Effector CD8-positive, alpha-beta T cell (primary cell): Measurements from ENCODE around the gene CRISPLD2.
"Not testable (repeated sequence)": the region's sequence is repeated elsewhere in the genome, so short reads cannot be mapped to it uniquely, and the experiment has no call there.

Experiments
- DNase-seq: peaks from one replicate; lab custom pipeline; 2025; lab: John Stamatoyannopoulos, UW

The CRISPLD2 gene

DNA sequence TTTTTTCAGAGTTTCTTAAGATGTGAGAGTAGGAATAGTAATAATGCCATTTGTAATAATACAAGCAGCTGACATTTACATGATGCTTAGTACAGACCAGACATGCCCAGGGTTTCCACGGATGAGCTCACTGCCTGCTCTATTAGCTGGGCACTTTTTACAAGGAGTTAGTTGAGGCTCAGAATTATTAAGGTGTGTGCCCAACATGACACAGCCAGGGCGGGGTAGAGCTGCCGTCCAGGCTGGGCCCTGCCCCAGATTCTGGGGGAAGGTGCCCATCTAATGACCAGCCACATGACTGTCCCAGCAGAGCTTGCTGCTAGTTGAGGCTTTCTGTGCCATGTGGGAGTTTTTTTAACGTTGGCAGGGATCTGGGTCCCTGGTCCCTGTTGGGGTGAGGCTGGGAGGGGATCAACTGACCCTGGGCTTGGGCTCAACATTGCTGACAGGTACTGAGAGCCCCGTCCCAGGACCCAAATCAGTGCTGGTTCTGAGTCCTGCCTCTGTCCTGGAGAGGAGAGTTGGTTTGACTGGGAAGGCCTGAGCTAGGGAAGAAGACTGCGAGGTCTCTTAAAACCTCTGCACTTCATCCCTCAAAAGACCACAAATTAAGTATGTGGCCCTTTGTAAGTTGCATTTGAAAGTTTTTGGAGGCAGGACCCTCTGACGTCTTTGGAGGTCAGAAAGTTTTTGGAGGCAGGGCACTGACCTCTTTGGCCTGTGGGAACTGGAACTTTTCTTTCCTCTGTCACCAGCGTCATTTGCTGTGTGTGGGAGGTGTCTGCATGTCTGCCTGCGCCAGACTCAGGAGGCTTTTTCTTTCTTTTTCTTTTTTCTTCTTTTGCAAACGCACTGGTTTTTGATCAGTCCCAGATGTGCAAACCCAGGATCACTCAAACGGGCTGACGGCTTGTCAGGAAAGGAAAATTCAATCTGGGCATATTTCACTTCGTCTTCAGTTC, 2.2 kb downstream of the CRISPLD2 start:
- no peak for DNase-seq

DNA sequence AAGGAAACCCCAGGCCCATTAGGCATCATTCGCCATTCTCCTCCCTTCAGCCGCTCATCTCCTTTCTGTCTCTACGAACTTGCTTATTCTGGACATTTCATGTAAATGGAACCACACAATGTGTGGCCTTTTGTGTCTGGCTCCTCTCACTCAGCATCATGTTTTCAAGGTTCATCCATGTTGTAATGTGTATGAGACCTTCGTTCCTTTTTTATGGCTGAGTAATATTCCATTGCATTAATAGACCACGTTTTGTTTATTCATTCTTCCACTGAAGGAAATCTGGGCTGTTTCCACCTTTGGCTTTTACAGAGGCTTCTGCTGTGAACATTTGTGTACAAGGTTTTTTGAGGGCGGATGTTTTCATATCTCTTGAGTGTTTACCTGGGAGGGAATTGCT, 3.2 kb downstream of the CRISPLD2 start:
- DNase-seq: no peak

DNA sequence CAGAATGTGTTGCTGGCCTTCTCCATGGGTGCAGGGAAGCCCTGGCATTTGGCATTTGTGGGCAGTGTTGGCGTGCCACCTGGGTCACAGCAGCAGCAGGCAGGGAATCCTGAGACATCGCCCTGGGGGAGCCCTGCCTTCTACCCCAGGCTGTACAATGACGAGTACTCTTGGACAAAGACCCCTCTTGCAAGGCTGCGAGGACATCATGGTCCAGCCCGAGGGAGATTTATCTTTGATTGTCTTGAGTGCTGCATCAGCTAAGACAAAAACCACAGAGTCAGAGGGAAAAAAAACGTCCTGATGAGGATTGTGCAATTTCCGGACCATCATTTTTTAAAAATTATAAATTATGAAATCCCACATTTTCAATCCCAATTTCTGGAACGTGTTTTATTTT, 3.7 kb downstream of the CRISPLD2 start:
- DNase-seq: no peak

DNA sequence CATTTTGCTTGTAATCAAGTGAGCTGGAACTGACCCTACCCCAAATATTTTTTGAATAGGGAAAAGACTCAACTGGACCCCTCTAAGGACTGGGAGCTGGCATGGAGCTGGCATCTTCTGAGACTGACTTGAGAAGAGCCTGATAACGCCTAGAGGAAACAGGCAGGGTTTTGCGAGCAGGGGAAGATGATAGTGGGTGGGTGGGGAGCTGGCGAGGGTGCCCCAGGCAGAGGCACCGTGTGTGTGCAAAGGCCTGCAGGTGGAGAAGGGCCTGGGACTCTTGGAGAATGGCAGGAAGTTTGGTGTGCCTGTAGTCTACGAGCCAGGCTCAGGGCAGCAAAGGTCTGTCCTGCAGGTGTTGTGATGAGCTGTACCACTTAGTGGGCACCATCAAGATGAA, 4.1 kb downstream of the CRISPLD2 start:
- DNase-seq: no peak

DNA sequence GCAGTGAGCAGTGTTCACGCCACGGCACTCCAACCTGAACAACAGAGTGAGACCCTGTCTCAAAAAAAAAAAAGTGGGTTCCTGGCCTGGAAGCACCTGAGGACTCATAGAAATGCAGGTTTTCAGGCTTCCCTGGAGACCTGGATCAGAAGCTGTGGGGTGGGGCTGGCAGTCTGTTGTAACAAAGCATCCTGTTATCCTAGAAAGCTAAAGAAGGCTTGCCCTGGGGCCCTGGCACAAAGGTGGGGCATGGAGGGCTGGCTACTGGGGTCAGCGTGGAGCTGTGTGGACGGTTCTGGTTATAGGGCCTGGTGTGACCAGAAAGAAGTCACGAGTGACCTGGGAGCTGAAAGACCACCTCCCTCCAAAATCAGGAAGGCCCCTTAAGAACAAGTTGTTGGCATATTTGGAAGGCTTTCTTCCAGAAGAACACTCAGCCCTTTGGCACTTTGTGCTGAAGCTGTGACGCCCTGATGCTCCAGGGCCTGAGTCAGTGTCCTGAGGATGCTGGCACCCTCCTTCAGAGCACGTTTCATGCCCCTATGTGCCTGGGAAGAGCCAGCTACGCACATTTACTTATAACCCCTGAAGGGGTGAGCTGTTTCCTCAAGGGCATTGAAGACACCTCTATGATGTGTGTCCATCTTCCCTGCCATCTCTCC, 6.2 kb downstream of the CRISPLD2 start:
- DNase-seq: no peak

DNA sequence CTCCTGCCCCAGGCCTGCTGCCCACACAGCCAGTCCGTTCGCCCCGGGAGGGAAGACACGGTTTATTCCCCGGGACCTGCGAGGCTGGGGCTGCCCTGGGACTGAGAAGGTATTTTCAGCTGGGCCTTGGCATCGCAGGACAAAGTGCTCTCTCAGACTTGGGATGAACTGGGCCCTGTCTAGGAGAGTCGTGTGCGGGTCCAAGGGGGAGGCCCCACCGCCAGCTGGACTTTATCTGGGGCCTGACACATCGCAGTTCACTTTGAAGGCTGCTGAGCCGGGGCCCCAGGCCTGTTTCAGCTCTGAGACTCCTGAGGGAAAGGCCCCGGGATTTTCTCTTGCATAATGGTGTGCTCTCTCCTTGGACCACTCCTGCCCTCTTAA, 6.8 kb downstream of the CRISPLD2 start:
- DNase-seq: no peak

DNA sequence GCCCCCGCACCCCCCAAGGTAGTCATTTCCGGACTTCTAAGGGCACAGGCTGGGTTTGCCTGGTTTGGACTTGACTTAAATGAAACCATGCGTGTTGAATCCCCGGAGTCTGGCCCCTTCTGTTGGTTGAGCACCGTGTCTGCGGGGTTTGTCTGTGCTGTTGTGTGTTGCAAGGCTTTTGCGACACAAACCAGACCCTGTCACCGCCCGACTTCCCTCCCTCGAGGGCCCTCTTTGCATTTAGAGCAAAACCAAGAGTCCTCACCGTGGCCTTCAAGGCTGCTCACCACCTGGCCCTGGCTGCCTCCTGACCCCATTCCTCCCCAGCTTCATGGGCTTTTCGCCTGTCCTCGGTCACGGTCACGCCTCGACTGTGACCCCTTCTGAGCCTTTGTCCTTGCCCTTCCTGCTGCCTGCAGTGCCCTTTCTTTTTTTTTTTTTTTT, 7.4 kb downstream of the CRISPLD2 start:
- no peak for DNase-seq

DNA sequence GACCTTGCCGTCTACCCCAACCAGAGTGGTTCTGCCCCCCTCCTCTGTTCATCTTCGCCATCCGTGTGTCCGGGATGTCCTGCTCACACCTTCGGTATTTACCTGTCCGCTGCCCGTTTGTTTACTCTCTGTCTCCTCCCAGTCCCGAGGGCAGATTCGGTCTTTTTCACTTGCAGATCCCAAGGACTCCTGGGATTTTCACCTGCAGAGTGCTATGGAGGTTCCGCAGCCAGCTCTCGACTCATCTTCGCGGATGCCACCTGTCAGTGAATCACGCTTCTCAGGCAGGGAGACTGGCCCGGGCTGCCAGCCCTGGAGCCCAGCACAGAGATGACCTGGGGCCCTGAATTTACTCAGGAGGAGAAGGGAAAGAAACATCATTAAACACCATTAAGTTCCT, 8.1 kb downstream of the CRISPLD2 start:
- no peak for DNase-seq

DNA sequence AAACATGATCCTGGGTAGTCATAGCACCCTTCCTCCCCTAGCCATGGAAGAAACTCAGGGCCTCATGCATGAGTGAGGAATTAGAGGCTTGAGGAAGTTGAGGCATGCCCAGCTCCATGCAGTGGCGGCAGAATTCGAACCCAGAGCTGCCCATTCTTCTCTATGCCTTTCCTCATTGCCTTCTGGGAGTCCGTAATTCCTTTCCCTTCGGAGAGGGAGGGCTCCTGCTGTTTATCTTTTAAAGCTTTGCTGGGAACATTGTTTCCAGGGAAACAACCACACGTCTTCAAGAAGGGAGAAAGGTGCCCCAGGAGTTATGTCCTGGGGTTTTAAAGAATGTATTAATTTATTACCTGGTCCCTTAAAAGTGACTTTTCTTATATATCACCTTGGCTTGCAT, 8.5 kb downstream of the CRISPLD2 start:
- DNase-seq: no peak

DNA sequence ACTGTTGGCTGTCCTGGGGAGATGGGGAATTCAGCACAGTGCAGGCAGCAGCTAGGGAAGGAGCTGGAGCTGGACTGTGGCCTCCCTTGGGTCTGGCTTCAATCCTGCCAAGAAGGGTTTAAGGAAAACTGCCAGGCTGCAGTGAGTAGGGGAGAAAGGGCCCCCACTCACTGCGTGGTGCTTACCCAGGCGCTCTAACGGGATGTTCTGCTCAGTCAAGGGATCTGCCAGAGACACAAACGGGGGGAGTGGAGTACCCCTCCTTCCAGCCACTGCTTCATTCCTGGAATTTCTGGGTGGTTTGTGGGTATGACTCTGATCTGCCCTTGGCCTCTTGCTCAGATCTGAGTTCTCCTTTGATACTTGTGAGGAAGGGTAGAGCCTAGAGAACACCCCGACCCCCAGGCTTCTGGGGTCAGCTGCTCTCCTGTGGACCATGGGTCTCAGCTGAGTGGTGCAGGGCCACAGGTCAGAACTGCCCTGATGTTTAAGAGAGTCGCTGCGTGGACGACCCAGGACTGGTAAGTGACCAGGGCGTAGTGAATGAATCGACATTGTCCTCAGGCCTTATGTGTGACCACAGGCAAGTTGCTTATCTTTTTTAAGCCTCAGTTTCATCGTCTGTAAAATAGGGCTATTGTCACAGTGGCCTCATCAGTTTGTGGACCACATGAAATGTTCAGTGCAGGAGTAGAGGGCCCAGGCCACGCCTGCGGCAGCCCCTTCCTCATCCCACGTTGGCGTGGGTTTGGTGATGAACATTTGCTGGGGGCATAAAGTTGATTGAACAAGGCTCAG, 9.6 kb downstream of the CRISPLD2 start:
- no peak for DNase-seq

DNA sequence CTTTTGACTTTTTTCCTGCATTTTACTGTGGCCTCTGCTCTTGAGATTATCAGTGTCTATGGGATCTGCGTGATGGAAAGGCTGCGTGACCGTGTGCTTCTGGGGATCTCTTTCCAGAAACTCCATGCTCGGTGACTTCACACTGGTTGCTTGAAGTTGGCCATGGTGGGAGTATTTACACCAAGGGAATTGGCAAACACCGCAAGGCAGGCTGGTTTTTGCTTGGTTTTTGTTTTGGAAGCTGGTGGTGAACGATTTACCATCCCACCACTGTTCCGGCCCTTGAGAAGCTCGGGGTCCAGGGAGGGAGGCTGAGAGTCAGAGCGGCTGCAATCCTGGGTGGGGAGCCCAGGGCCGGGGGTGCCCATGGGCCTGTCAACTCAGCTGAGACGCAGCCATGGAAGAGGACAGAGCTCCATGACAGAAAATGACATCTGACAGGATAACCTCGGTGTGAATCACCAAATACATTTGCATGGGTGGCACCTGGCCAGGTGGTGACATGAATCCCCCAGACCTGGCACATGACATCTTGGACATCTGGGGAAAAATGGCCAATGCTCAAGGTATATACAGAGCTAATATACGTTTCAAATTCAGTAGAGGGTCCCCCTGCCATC, 11.1 kb downstream of the CRISPLD2 start:
- DNase-seq: no peak

DNA sequence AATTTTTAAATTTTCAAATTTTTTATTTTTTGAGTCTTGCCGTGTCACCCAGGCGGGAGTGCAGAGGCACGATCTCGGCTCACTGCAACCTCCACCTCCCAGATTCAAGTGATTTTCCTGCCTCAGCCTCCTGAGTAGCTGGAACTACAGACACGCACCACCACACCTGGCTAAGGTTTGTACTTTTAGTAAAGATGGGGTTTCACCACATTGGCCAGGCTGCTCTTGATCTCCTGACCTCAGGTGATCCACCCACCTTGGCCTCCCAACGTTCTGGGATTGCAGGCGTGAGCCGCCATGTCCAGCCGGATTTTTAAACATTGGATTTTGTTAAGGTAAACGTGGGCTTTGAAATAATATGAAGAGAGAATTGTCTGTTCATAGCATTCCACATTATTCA, 11.9 kb downstream of the CRISPLD2 start:
- not testable (repeated sequence) for DNase-seq

DNA sequence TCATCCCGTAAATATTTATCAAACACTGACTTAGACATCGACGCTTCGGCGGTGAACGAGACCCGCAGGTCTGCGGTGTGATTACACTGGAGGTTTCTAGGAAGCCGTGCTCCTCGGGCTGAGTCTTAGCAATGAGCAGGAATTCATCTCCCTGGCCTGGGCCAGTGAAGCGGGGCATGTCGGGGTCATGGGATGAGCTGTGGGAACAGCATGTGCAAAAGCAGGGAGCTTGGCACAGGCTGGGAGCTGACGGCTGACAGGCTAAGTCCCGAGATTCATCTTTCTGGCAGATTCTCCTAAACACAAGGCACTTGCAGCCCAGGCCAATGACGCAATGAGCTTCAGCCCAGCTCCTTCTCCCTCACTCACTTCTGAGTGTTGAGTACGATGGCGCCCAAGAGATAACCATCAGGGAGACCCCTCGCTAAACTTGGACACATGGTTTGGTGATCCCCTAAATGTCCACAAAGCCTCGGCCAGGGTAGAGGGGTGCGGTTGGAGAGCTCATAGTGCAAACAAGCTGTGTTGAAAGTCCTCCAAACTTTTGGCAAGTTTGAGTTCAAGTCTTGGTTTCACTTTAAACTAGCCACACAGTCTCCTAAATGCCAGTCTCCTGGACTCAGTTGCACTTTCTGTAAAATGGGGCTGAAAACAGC, 12.8 kb downstream of the CRISPLD2 start:
- no peak for DNase-seq

DNA sequence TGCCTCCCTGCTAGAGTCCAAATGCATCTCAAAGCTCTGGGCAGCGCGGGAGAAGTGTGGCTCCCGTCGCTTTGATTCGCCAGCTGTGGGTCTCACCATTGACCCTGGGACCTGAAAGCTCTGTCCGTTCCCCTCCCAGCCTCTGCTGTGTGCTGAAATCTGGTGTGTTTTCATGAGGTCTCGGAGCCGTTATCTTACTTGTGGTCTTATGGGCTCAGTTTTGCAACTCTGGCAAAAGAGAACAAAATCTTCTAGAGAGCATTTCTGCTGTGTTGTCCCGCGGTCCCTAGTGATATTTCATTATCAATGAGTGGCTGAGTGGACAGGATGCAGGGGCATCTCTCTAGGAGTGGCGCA, 13.3 kb downstream of the CRISPLD2 start:
- DNase-seq: no peak

DNA sequence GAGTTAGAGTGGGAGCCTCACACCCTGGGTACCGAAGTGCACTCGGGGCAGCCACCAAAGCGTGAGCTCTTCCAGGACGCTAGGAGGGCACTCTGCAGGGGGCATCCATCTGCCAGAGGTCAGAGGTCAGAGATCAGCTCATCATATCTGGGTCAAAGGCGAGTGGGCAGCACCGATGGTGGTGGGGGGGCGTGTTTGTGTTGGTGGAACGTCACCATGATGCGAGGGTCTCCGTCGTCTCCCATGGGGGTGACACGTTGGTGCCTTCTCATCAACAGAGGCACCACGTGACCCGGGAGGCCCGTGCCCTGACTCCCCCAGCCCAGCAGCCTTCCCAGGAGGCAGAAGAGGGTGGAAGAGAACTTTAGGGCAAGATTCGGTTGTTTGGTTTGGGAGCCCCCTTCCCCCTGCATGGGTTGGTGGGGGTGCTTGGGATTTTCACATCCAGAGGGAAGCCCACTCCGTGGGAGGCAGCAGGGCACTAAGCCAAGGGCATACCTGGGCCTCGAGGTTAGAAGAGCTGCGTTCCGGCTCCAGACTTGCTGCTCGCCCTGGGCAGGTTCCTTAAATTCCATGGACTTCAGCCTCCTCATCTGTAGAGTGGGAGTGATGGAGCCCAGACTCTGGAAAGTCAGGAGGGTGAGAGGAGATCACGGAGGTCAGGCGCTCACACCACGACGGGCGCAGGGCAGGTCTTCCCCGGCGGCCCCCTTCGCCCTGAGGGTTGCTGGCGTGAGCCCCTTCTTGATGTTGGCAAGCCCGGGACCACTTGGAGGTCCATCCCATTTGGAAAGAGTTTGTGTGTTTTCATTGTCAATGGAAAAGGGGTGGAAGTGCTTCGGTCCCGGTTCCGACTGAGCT, 14.0 kb downstream of the CRISPLD2 start:
- no peak for DNase-seq

DNA sequence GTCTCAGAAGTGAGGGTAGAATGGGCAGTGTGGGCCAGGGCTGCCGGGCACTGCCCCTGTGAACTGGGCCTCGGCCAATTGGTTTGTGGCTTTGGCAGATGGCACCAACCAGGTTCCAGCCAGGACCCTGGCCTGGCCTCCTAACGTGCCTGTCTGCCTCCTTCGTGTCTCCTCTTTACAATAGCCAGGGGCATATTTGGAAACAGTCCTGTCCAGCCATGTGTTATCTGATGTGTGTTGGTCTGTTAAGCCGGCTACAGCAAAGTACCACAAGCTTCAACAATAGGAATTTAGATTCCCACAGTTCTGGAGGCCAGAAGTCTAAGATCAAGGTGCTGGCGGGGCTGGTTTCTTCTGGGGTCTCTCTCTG, 14.6 kb downstream of the CRISPLD2 start:
- no peak for DNase-seq

DNA sequence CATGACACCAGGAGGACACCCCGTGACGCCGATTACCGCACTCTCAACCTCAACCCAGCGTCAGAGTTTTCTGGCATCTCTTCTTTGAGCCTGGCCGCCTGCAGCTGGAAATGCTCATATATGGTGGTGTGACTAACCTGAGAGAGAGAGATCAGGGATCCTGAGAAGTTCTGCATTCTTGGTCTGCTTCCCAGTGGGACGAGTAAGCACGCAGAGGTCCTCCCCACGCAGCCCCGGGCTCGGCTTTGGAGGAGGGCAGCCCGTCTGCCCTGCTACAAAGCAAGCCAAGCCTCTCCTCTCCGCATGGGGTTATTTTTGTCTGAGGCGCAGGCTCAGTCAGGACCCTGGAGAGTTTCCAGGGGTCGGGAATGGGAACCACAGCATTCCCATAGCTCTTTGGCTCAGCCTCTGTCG, 16.5 kb downstream of the CRISPLD2 start:
- DNase-seq: no peak

DNA sequence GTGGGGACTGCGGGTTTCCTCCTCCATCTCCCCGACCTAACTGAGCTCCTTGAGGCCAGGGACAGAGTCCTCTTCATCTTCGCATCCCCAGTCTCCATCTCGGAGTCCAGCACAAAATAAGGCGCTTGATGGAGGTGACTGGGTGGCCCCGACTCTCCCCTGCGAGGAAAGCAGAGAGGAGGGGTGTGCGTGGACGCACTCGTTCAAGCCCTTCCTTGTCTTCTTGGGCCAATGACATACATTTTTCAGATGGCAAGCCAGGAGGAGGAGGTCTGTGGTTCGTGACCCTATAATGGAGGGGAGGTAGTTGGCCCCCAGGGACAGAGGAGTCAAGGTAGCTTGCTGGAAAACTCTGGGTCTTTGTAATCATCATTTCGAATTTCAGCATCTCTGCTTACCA, 17.2 kb downstream of the CRISPLD2 start:
- no peak for DNase-seq

DNA sequence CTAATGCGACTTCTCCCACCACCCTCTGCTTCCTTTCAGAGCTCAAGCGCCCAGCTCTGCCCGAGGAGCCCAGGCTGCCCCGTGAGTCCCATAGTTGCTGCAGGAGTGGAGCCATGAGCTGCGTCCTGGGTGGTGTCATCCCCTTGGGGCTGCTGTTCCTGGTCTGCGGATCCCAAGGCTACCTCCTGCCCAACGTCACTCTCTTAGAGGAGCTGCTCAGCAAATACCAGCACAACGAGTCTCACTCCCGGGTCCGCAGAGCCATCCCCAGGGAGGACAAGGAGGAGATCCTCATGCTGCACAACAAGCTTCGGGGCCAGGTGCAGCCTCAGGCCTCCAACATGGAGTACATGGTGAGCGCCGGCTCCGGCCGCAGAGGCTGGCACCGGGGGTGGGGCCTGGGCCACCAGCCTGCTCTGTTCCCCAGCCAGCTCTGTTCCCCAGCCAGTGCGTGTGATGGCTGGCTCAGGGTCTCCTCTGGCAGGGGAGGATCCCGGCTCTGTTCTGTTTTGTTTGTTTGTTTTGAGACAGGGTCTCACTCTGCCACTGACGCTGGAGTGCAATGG, 18.7 kb downstream of the CRISPLD2 start:
- no peak for DNase-seq

DNA sequence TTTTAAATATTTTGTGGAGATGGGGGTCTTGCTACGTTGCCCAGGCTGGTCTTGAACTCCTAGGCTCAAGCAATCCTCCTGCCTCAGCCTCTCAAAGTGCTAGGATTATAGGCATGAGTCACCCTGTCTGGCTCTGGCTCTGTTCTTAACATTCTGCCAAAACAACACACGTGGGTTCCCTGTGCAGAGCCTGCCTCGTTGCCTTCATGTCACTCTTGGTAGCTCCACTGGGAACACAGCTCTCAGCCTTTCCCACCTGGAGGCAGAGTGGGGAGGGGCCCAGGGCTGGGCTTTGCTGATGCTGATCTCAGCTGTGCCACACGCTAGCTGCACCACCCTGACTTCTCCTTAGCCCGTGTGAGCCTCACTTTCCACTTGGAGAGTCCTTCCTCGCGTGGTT, 19.3 kb downstream of the CRISPLD2 start:
- DNase-seq: no peak
